GM18907 (cell line): Measurements from ENCODE around the gene ACAP2.
"Not testable (repeated sequence)": the region's sequence is repeated elsewhere in the genome, so short reads cannot be mapped to it uniquely, and the experiment has no call there.

Source experiments
- ATAC-seq: cut with Tn5 transposase; IDR thresholded peaks from one replicate; pipeline ENCODE4 v1.9.1; 2021; ENCODE audit warnings: mild to moderate bottlenecking, moderate library complexity; ENCODE audit not compliant: unreplicated experiment

ACAP2 gene

GRCh38 chr3:195442573-195443390 is at the start of gene ACAP2:
Gene ACAP2 (minus strand): TSS chr3:195443020. CDS start chr3:195442847, 173 bp downstream.
- ATAC-seq = peak; percentile 92

GRCh38 chr3:195475614-195476013 is 32.8 kb upstream of the ACAP2 start:
- ATAC-seq = no peak

- not testable (repeated sequence) for ATAC-seq
These were observed 32.3 kb upstream of the ACAP2 start for GRCh38 chr3:195475116-195475515.

GRCh38 chr3:195468841-195469240 is 26.0 kb upstream of the ACAP2 start:
- ATAC-seq = no peak

GRCh38 chr3:195468391-195468776 is 25.6 kb upstream of the ACAP2 start:
- no peak for ATAC-seq

- ATAC-seq = no peak
These were observed 25.0 kb upstream of the ACAP2 start for GRCh38 chr3:195467641-195468390.

GRCh38 chr3:195466251-195466650 is 23.4 kb upstream of the ACAP2 start:
- no peak for ATAC-seq

- ATAC-seq = not testable (repeated sequence)
These were observed 20.1 kb upstream of the ACAP2 start for GRCh38 chr3:195462922-195463321.

GRCh38 chr3:195462308-195462610 is 19.4 kb upstream of the ACAP2 start:
- ATAC-seq = no peak

GRCh38 chr3:195461594-195462307 is 18.9 kb upstream of the ACAP2 start:
- no peak for ATAC-seq

- ATAC-seq = no peak
These were observed 17.4 kb upstream of the ACAP2 start for GRCh38 chr3:195460091-195460713.

GRCh38 chr3:195458316-195458717 is 15.5 kb upstream of the ACAP2 start:
- ATAC-seq = peak; percentile 79

- no peak for ATAC-seq
These were observed 13.0 kb upstream of the ACAP2 start for GRCh38 chr3:195455789-195456188.

GRCh38 chr3:195453236-195453635 is 10.4 kb upstream of the ACAP2 start:
- no peak for ATAC-seq

GRCh38 chr3:195451373-195452015 is 8.7 kb upstream of the ACAP2 start:
- no peak for ATAC-seq

- ATAC-seq = no peak
These were observed 8.0 kb upstream of the ACAP2 start for GRCh38 chr3:195450731-195451229.

GRCh38 chr3:195448205-195448875 is 5.5 kb upstream of the ACAP2 start:
- no peak for ATAC-seq

- no peak for ATAC-seq
These were observed 4.4 kb upstream of the ACAP2 start for GRCh38 chr3:195447201-195447600.

GRCh38 chr3:195446359-195446758 is 3.5 kb upstream of the ACAP2 start:
- ATAC-seq = no peak

GRCh38 chr3:195445885-195446284 is 3.1 kb upstream of the ACAP2 start:
- no peak for ATAC-seq
